Caco-2 (cell line): ENCODE data around the gene GGCX. TPM values are rescaled to one million over a fixed set of nuclear protein-coding genes. Genes with fewer than 3 reads are reported as not detected.

Experiments
- Bru-seq: library from RNA; stranded (reverse); fragments of 400-500 nt; gene quantifications from one replicate; lab custom pipeline; 2021; lab: Mats Ljungman, UMichigan
- BruChase-seq, 2 experiments: library from RNA; stranded (reverse); fragments of 400-500 nt; gene quantifications; one replicate each; lab custom pipeline; 2021; lab: Mats Ljungman, UMichigan
- BruUV-seq: library from RNA; stranded (reverse); fragments of 400-500 nt; replicated peaks from 2 replicates; lab custom pipeline; 2021; lab: Mats Ljungman, UMichigan
- CTCF ChIA-PET: fragments of 300-600 bp; sonication (Branson Sonifier 250); formaldehyde crosslinking; loops from one replicate; lab custom pipeline; 2022; ENCODE audit warnings: antibody characterized with exemption; lab: Charles Lee
- POLR2A ChIA-PET: fragments of 300-600 bp; sonication (Branson Sonifier 250); formaldehyde crosslinking; loops from one replicate; lab custom pipeline; 2022; ENCODE audit warnings: antibody characterized with exemption; lab: Charles Lee
- DNase-seq, 2 experiments: peaks; one replicate each; pipeline versions ENCODE4 v3.0.0 to v3.0.0-alpha.2; 2020 to 2022
- H3K27me3 ChIP-seq: replicated peaks from 2 replicates; pipeline ENCODE4 v1.6.0; 2011; ENCODE audit warnings: low read length; ENCODE audit not compliant: control insufficient read depth, insufficient read depth
- H3K36me3 ChIP-seq: 2 replicates; pipeline ENCODE4 v1.5.1; 2011; ENCODE audit warnings: low read length; ENCODE audit not compliant: control insufficient read depth, insufficient read depth
- H3K4me1 ChIP-seq: fragments of 250-450 bp; sonication (Bioruptor Pico); 2 replicates; pipeline ENCODE4 v1.5.1; 2020; ENCODE audit warnings: mild to moderate bottlenecking
- H3K4me3 ChIP-seq: 2 replicates; pipeline ENCODE4 v1.5.1; 2011; ENCODE audit warnings: low read depth, mild to moderate bottlenecking, control low read depth, low read length
- H3K9me3 ChIP-seq: fragments of 250-450 bp; sonication (Bioruptor Pico); 2 replicates; pipeline ENCODE4 v1.5.1; 2020; ENCODE audit warnings: mild to moderate bottlenecking, moderate library complexity
- H3K27ac Mint-ChIP-seq: one replicate; pipeline ENCODE4 v1.8.0; 2022; ENCODE audit warnings: mixed read lengths; ENCODE audit not compliant: unreplicated experiment
- H3K27me3 Mint-ChIP-seq: one replicate; pipeline ENCODE4 v1.8.0; 2022; ENCODE audit warnings: mixed read lengths; ENCODE audit not compliant: insufficient read depth, unreplicated experiment
- H3K36me3 Mint-ChIP-seq: one replicate; pipeline ENCODE4 v1.8.0; 2022; ENCODE audit warnings: mild to moderate bottlenecking, mixed read lengths; ENCODE audit not compliant: insufficient read depth, unreplicated experiment
- H3K4me1 Mint-ChIP-seq: one replicate; pipeline ENCODE4 v1.8.0; 2022; ENCODE audit warnings: low read depth, mixed read lengths; ENCODE audit not compliant: unreplicated experiment
- H3K4me3 Mint-ChIP-seq: one replicate; pipeline ENCODE4 v1.8.0; 2022; ENCODE audit warnings: mild to moderate bottlenecking, moderate library complexity, mixed read lengths; ENCODE audit not compliant: unreplicated experiment
- H3K9me3 Mint-ChIP-seq: one replicate; pipeline ENCODE4 v1.8.0; 2022; ENCODE audit warnings: mixed read lengths; ENCODE audit not compliant: unreplicated experiment
- intact Hi-C: fragments of 100-400 bp; cut with micrococcal nuclease; formaldehyde crosslinking; loops from one replicate; pipeline ENCODE4 v1.10.0; 2022; ENCODE audit not compliant: unreplicated experiment
- long read RNA-seq: library from polyadenylated mRNA; stranded (forward); transcript quantifications from one replicate; pipeline ENCODE4 v2.0.0, GENCODE V29; 2022
- total RNA-seq: library from RNA; stranded (reverse); gene quantifications from 2 replicates; pipeline ENCODE4 v1.2.3, GENCODE V29; 2022
- TF ChIP-seq, protein P1 (sequence below), 2 experiments: fragments of 200-600 bp in 1 of 2; IDR thresholded peaks; 1 replicate in 1 of 2; 2 replicates in 1 of 2; pipeline versions ENCODE4 v1.5.1 to v1.8.0; 2011 to 2022; ENCODE audit warnings: antibody characterized with exemption in 1 of 2, control low read depth in 1 of 2, inconsistent platforms in 1 of 2, low read depth in 1 of 2, low read length in 1 of 2, mild to moderate bottlenecking in 1 of 2, moderate library complexity in 1 of 2; ENCODE audit not compliant: insufficient read depth in 1 of 2, severe bottlenecking in 1 of 2, unreplicated experiment in 1 of 2

Gene GGCX
- total RNA-seq, result 85.1 and 96.8 TPM in 2 replicates
- Bru-seq, nascent RNA, result percentile 82 among the genes with signal in this experiment
- BruChase-seq, experiment 1, labeled RNA remaining after a 2-hour chase, result percentile 86 among the genes with signal in this experiment
- percentile 89 among the genes with signal in this experiment for BruChase-seq, experiment 2, labeled RNA remaining after a 6-hour chase
- long read RNA-seq, full-length matches to known transcripts, result 59 of 85 reads
- long read RNA-seq, partial matches to known transcripts, result 5 of 85 reads
- long read RNA-seq, other reads (novel, unspliced or antisense), result 21 of 85 reads

DNA sequence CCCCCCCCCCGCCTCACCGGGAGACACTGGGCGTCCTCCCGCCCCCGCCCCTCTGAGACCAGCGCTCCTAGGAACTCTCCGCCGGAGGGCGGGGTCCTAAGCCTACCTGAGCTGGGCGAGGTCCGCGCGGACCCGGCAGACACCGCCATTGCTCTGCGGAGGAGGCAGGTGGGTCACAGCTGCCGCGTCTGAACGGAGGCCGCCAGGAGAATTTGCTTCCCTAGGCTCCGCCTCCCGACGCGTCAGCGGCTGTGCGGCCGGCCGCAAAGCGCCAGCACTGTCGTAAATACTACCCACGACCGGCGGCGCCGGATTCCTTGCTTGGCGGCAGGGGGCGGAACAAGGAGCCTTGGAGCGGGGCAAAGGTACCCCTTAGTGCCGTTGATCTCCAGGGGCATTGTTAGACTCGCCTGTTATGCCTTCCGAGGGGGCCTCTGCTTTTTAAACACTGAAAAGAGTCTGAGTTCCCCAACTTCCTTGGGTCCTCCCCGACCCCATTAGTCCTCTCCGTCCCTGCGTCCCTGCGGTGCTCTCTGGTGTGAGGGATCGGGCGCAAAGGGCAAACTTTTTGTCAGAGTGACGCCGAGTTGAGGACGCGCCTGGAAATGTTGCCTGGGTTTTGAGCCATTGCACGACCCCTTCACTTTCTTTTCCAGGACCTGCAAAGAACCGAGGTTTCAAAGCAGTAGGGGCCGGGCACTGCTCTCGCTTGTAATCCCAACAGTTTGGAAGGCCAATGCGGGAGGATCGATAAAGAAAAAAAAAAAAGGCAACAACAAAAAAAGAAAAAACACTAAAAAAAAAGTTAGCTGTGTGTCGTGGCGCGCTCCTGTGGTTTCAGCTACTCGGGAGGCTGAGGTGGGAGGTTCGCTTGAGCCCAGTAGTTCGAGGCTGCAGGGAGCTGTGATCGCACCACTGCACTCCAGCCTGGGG lies at the start of gene GGCX:
TSS of gene GGCX (minus strand) at position 214 of the 933 bp plus-strand sequence. CDS start at position 149, 65 bp downstream.
- Histone ChIP-seq H3K4me1 (peaks cover 34% of the 10 kb centered on the region), H3K4me3 (peak within 1 kb of the TSS; percentile 65), H3K36me3 (no peaks in the 10 kb centered on the region), H3K27me3 (no peaks in the 10 kb centered on the region), H3K9me3 (no peaks in the 10 kb centered on the region)
- Mint-ChIP-seq H3K9me3 (no peaks in the 10 kb centered on the region), H3K4me3 (peak within 1 kb of the TSS; percentile 96), H3K36me3 (peaks cover 41% of the 10 kb centered on the region), H3K4me1 (peaks cover 26% of the 10 kb centered on the region), H3K27ac (peak within 1 kb of the TSS; percentile 98), H3K27me3 (no peaks in the 10 kb centered on the region)
- CTCF ChIA-PET, result interaction anchor here (0.6 to 2.5 kb wide), 13 partner anchors 9 to 720 kb away, joined by 3 to 13 read pairs (median 4); partner anchors contain the start of genes C2orf68, MAT2A, RNF181 and VAMP8
- POLR2A ChIA-PET, result interaction anchor here (0.6 to 3.0 kb wide), 24 partner anchors 10 to 548 kb away, joined by 3 to 24 read pairs (median 7); partner anchors contain the start of genes C2orf68, ELMOD3, MAT2A and RETSAT
- intact Hi-C loops, result loop anchor here (1.0 kb wide), 4 partner anchors 16 to 41 kb away; partner anchors contain the start of genes TMEM150A and VAMP8
- BruUV-seq, result TSS peak; percentile 96
- TF ChIP-seq, protein P1, sequence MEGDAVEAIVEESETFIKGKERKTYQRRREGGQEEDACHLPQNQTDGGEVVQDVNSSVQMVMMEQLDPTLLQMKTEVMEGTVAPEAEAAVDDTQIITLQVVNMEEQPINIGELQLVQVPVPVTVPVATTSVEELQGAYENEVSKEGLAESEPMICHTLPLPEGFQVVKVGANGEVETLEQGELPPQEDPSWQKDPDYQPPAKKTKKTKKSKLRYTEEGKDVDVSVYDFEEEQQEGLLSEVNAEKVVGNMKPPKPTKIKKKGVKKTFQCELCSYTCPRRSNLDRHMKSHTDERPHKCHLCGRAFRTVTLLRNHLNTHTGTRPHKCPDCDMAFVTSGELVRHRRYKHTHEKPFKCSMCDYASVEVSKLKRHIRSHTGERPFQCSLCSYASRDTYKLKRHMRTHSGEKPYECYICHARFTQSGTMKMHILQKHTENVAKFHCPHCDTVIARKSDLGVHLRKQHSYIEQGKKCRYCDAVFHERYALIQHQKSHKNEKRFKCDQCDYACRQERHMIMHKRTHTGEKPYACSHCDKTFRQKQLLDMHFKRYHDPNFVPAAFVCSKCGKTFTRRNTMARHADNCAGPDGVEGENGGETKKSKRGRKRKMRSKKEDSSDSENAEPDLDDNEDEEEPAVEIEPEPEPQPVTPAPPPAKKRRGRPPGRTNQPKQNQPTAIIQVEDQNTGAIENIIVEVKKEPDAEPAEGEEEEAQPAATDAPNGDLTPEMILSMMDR (IDR thresholded peaks at IDR 0.05; ENCODE audit: insufficient read depth in 1 of 2, low read depth in 1 of 2, low read length in 1 of 2, severe bottlenecking in 1 of 2, unreplicated experiment in 1 of 2), result no peak
- peak; percentile 96 to 97 for DNase-seq

DNA sequence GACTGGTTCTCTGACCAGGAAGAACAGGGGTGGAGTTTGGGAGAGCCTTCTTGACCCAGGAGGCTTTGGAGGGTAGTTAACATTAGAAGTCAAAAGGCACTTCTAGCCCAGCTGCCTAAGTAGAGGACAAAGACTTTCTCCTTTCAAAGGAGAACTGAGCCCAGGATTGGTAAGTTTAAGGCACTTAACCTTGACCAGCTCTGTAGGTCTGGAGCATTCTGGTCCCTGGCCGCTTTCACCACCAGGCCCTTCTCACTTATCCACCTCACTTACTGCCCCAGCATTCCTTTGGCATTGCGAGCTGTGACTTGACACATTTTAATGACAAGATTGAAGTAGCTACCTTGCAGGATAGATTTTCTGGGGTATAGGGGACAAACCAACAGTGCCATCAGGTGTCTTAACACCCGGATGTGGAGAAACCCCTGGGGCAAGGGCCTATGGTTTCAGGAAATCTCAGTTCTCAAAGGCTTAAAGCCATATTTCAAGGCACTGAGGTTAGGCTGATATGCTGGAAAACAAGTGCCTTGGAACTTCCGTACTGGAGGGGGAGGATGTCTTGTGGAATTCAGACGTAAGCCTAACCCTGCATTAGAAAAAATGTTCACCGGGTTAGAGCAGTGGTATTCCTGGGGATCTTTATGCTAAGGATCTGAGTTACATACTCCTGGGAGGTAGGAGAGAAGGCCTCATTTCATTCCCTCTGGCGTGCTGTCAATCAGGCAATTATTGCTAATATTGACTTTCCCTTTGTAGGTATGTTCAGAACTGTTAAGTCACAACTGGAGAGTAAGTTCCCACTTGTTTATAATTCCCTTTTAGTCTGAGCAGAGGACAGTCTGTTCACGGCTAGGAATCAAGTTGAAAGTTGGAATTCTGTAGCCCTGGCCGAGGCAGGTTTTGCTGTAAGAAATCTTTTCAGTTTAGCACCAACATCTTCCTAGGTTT lies 46.2 kb upstream of the GGCX start:
- Histone ChIP-seq H3K36me3 (no peaks in the 10 kb centered on the region), H3K9me3 (no peaks in the 10 kb centered on the region), H3K4me1 (peaks cover 10% of the 10 kb centered on the region; the same call in 1 of the 2 replicates), H3K4me3 (no peak overlapping the region), H3K27me3 (no peaks in the 10 kb centered on the region)
- H3K4me3 Mint-ChIP-seq, result no peak overlapping the region
- ChIA-PET CTCF (interaction anchor here (0.5 to 0.6 kb wide), 2 partner anchors 9 to 45 kb away, joined by 3 to 4 read pairs; partner anchors contain the start of gene USP39), POLR2A (no interaction called here)
- H3K27ac Mint-ChIP-seq, result no peak overlapping the region
- BruUV-seq, result no TSS peak
- H3K27me3 Mint-ChIP-seq, result no peaks in the 10 kb centered on the region
- peaks cover 7% of the 10 kb centered on the region for H3K4me1 Mint-ChIP-seq
- TF ChIP-seq, protein P1 (IDR thresholded peaks at IDR 0.05; ENCODE audit: insufficient read depth in 1 of 2, low read depth in 1 of 2, low read length in 1 of 2, severe bottlenecking in 1 of 2, unreplicated experiment in 1 of 2), result no peak
- peaks cover 69% of the 10 kb centered on the region for H3K36me3 Mint-ChIP-seq
- DNase-seq, result no peak
- intact Hi-C loops, result no loop called here
- H3K9me3 Mint-ChIP-seq, result no peaks in the 10 kb centered on the region
